Ishikawa (cell line): ENCODE data around the gene CLCA2.

ENCODE experiments used
- CEBPB ChIP-seq: IDR thresholded peaks from 2 replicates; pipeline ENCODE4 v1.6.1; 2012
- CREB1 ChIP-seq: IDR thresholded peaks from 2 replicates; pipeline ENCODE4 v1.6.1; 2012; ENCODE audit warnings: low read depth
- EGR1 ChIP-seq: IDR thresholded peaks from 2 replicates; pipeline ENCODE4 v1.6.1; 2012
- EP300 ChIP-seq: IDR thresholded peaks from 2 replicates; pipeline ENCODE4 v1.6.1; 2012; ENCODE audit warnings: borderline replicate concordance
- FOXM1 ChIP-seq: IDR thresholded peaks from 2 replicates; pipeline ENCODE4 v1.6.1; 2012; ENCODE audit warnings: low read depth, borderline replicate concordance
- MAX ChIP-seq: IDR thresholded peaks from 2 replicates; pipeline ENCODE4 v1.6.1; 2012
- NFIC ChIP-seq: IDR thresholded peaks from 2 replicates; pipeline ENCODE4 v1.6.1; 2012
- RAD21 ChIP-seq: IDR thresholded peaks from 2 replicates; pipeline ENCODE4 v1.6.1; 2012; ENCODE audit warnings: low read depth
- REST ChIP-seq: IDR thresholded peaks from 2 replicates; pipeline ENCODE4 v1.6.1; 2012; ENCODE audit warnings: low read depth, mild to moderate bottlenecking
- TAF1 ChIP-seq: IDR thresholded peaks from 2 replicates; pipeline ENCODE4 v1.6.1; 2012; ENCODE audit warnings: low read depth, mild to moderate bottlenecking
- TCF12 ChIP-seq: IDR thresholded peaks from 2 replicates; pipeline ENCODE4 v1.6.1; 2012; ENCODE audit warnings: low read depth
- TEAD4 ChIP-seq: IDR thresholded peaks from 2 replicates; pipeline ENCODE4 v1.6.1; 2012
- YY1 ChIP-seq: IDR thresholded peaks from 2 replicates; pipeline ENCODE4 v1.6.1; 2012; ENCODE audit warnings: low read depth
- ZBTB7A ChIP-seq: IDR thresholded peaks from 2 replicates; pipeline ENCODE4 v1.6.1; 2012; ENCODE audit warnings: low read depth
- TF ChIP-seq, protein P1 (sequence below): IDR thresholded peaks from 2 replicates; pipeline ENCODE4 v1.6.1; 2012

The CLCA2 gene

GRCh38 chr1:86394416-86394815 lies 29.6 kb upstream of the CLCA2 start:
- no peak for TF ChIP-seq FOXM1
- TF ChIP-seq CEBPB = no peak
- TF ChIP-seq TEAD4 = no peak
- TF ChIP-seq EP300 = no peak
- no peak for TF ChIP-seq MAX
- no peak for TF ChIP-seq REST
- TF ChIP-seq TAF1 = no peak

- peak; percentile 81 for TF ChIP-seq CREB1
- peak; percentile 18; the same call in 1 of the 2 replicates for TF ChIP-seq YY1
- no peak for TF ChIP-seq RAD21
- TF ChIP-seq EGR1 = peak; percentile 84
- TF ChIP-seq TCF12 = peak; percentile 35; the same call in 1 of the 2 replicates
- TF ChIP-seq FOXM1 = no peak
- no peak for TF ChIP-seq REST
- TF ChIP-seq EP300 = no peak
- peak; percentile 64; the same call in 1 of the 2 replicates for TF ChIP-seq TAF1
- TF ChIP-seq ZBTB7A = peak; percentile 95
- no peak for TF ChIP-seq TEAD4
- TF ChIP-seq MAX = peak; percentile 54; the same call in 1 of the 2 replicates
- TF ChIP-seq, protein P1, sequence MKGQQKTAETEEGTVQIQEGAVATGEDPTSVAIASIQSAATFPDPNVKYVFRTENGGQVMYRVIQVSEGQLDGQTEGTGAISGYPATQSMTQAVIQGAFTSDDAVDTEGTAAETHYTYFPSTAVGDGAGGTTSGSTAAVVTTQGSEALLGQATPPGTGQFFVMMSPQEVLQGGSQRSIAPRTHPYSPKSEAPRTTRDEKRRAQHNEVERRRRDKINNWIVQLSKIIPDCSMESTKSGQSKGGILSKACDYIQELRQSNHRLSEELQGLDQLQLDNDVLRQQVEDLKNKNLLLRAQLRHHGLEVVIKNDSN = no peak
- no peak for TF ChIP-seq NFIC
- TF ChIP-seq CEBPB = no peak
Observed at GRCh38 chr1:86395751-86396497, 28.0 kb upstream of the CLCA2 start, which contains the start of gene ODF2L. Gene ODF2L, minus strand, starts transcription at chr1:86396323. Its CDS starts 9,296 bp downstream, at chr1:86387027.

DNA sequence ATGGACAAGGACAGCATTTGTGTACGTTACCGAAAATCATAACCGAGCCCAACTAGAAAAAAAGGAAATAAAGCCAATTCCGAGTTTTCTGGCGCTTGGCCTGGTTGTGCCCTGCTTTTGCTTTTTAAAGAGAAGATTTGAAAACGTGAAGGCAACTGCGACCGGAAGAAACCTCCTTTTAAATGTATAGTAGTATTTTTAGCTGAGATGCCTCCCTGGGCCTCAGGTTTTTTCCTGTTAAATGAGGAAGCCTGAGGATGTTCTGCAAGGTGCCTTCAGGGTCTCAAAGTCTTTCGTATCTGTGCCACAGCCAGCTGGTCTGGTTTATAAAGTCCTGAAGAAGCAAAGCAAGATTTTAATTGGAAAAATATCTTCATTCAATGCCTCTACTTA lies 27.5 kb upstream of the CLCA2 start:
- TF ChIP-seq, protein P1 = no peak
- TF ChIP-seq REST = no peak
- no peak for TF ChIP-seq CEBPB
- TF ChIP-seq TCF12 = 0 out of 2 replicates have a peak, but pooled peaks have one; percentile 11

DNA sequence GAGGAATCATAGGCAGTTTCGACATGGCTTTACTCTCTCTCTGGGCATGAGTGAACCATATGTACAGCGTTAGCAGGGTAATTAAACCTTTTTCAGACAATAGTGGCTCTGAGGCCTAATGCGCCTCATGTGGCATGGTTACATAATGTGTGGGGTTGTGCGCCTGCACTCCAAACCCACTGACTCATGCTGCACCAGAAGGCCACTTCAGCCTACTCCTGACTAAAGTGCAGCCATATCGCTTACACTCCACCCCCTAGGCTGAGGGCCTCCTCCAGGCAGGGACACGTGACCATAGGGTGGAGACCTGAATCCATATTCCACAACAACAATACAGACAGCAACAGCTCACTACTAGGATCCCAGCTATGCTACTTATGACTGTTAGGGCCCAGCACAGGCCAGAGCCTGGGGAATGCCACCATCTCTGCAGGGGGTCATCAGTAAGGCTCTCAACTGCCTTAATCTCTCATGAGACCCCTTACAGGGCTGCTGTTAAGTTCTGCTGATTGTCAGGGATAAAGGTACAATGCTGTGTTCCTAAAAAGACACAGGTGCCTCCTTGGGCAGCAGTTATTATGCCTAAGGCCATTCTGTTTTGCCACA lies 14.5 kb upstream of the CLCA2 start:
- TF ChIP-seq REST (no peak), TEAD4 (no peak)
- TF ChIP-seq, protein P1 = peak; percentile 58
